Ascending aorta (tissue), 2 donors: ENCODE measurements around the gene OCA2. TPM values are rescaled to one million over a fixed set of nuclear protein-coding genes. Genes with fewer than 3 reads are reported as not detected.
"Not testable (repeated sequence)": the region's sequence is repeated elsewhere in the genome, so short reads cannot be mapped to it uniquely, and the experiment has no call there.

Experiments
- DNase-seq, 2 donors: peaks; one replicate each; pipeline ENCODE4 v3.0.0-alpha.2; 2019; ENCODE audit warnings: low spot score in 2 of 2
- H3K27ac ChIP-seq, 2 donors: fragments of 200-600 bp; sonication (generic); one replicate each; pipeline ENCODE4 v1.5.1; 2016 to 2017; ENCODE audit warnings: mild to moderate bottlenecking in 1 of 2
- H3K27me3 ChIP-seq: fragments of 200-600 bp; sonication (generic); one replicate; pipeline ENCODE4 v1.5.1; 2017
- H3K36me3 ChIP-seq, 2 donors: fragments of 200-600 bp; sonication (generic); one replicate each; pipeline ENCODE4 v1.5.1; 2016
- H3K4me1 ChIP-seq, 2 donors: fragments of 200-600 bp; sonication (generic); one replicate each; pipeline ENCODE4 v1.5.1; 2016 to 2017; ENCODE audit warnings: mild to moderate bottlenecking in 1 of 2
- H3K4me3 ChIP-seq, 2 donors: fragments of 200-600 bp; sonication (generic); one replicate each; pipeline ENCODE4 v1.5.1; 2016 to 2017; ENCODE audit warnings: mild to moderate bottlenecking in 1 of 2
- H3K9me3 ChIP-seq, 2 donors: fragments of 200-600 bp; sonication (generic); one replicate each; pipeline ENCODE4 v1.5.1; 2016
- CTCF ChIP-seq, 3 experiments: fragments of 200-600 bp in 2 of 3; fragments of 450-650 bp in 1 of 3; sonication (generic) in 2 of 3; IDR thresholded peaks; one replicate each; pipeline ENCODE4 v1.5.1; 2016 to 2019; ENCODE audit warnings: antibody characterized with exemption in 3 of 3, mild to moderate bottlenecking in 1 of 3, moderate library complexity in 1 of 3
- intact Hi-C: fragments of 100-400 bp; cut with DNase I; formaldehyde crosslinking; loops from one replicate; pipeline ENCODE4 v1.15.1; 2023
- total RNA-seq: library from RNA; depleted of rRNA; stranded (reverse); fragments of >200 nt; gene quantifications from one replicate; pipeline ENCODE4 v1.1.0, GENCODE V29; 2016

Gene OCA2
- total RNA-seq, 1 donor from 2014 or later: 1.2 TPM

GRCh38 chr15:27854601-27855000, 244.5 kb downstream of the OCA2 start:
- Histone ChIP-seq H3K4me3 (no peak overlapping the region), H3K27me3 (no peaks in the 10 kb centered on the region), H3K9me3 (no peaks in the 10 kb centered on the region), H3K27ac (no peak overlapping the region), H3K4me1 (no peaks in the 10 kb centered on the region), H3K36me3 (peaks cover 0 to 4% of the 10 kb centered on the region in 2 donors)
- no peak for DNase-seq
- TF ChIP-seq CTCF (IDR thresholded peaks at IDR 0.05): no peak
- intact Hi-C loops: no loop called here

GRCh38 chr15:27853624-27854455, 245.3 kb downstream of the OCA2 start:
- DNase-seq: no peak
- Histone ChIP-seq H3K27me3 (no peaks in the 10 kb centered on the region), H3K27ac (no peak overlapping the region), H3K36me3 (peaks cover 0 to 4% of the 10 kb centered on the region in 2 donors), H3K9me3 (no peaks in the 10 kb centered on the region), H3K4me1 (no peaks in the 10 kb centered on the region), H3K4me3 (no peak overlapping the region)
- no peak for TF ChIP-seq CTCF (IDR thresholded peaks at IDR 0.05)
- intact Hi-C loops: no loop called here

DNA sequence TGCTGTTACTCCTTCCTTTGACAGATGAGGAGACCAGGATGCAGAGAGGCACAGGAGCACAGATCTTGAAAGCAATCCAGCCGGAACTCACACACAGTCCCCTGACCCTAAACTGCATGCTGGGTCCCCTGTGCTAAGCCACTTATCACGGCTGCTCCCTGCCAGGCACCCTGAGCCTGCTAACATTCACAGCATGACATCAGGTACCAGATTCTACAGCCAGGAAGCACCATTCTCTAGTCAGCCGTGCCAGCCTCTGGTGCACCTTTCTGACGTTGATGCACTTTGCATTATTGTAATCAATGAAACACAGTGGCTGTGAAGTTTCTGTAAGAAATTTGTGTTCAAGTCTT, 247.3 kb downstream of the OCA2 start:
- H3K9me3 ChIP-seq: no peaks in the 10 kb centered on the region
- no peaks in the 10 kb centered on the region for H3K4me1 ChIP-seq
- no peaks in the 10 kb centered on the region for H3K27me3 ChIP-seq
- H3K4me3 ChIP-seq: no peak overlapping the region
- TF ChIP-seq CTCF (IDR thresholded peaks at IDR 0.05): no peak
- intact Hi-C loops: no loop called here
- no peak overlapping the region for H3K27ac ChIP-seq
- H3K36me3 ChIP-seq: peaks cover 0 to 4% of the 10 kb centered on the region in 2 donors
- DNase-seq: no peak

GRCh38 chr15:27850981-27851857, 247.9 kb downstream of the OCA2 start:
- Histone ChIP-seq H3K36me3 (peaks cover 0 to 4% of the 10 kb centered on the region in 2 donors), H3K4me1 (no peaks in the 10 kb centered on the region), H3K27ac (no peak overlapping the region), H3K27me3 (no peaks in the 10 kb centered on the region), H3K4me3 (no peak overlapping the region), H3K9me3 (no peaks in the 10 kb centered on the region)
- no peak for TF ChIP-seq CTCF (IDR thresholded peaks at IDR 0.05)
- intact Hi-C loops: no loop called here
- no peak for DNase-seq

GRCh38 chr15:27850050-27850449, 249.1 kb downstream of the OCA2 start:
- Histone ChIP-seq H3K9me3 (no peaks in the 10 kb centered on the region), H3K27me3 (no peaks in the 10 kb centered on the region), H3K4me3 (no peak overlapping the region), H3K27ac (no peak overlapping the region), H3K4me1 (no peaks in the 10 kb centered on the region), H3K36me3 (peaks cover 0 to 4% of the 10 kb centered on the region in 2 donors)
- no peak for DNase-seq
- intact Hi-C loops: no loop called here
- TF ChIP-seq CTCF (IDR thresholded peaks at IDR 0.05): no peak

DNA sequence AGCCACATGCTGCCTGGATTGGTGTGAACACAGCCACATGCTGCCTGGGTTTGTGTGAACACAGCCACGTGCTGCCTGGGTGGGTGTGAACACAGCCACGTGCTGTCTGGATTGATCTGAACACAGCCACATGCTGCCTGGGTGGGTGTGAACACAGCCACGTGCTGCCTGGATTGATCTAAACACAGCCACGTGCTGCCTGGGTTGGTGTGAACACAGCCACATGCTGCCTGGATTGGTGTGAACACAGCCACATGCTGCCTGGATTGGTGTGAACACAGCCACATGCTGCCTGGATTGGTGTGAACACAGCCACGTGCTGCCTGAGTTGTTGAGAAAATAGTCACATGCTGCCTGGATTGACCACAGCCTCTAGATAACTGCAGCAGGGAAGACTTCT, 250.2 kb downstream of the OCA2 start:
- H3K36me3 ChIP-seq, H3K4me3 ChIP-seq, H3K27me3 ChIP-seq, H3K4me1 ChIP-seq, DNase-seq, H3K9me3 ChIP-seq, H3K27ac ChIP-seq, intact Hi-C loops: not testable (repeated sequence)
